ENCODE measurements around the gene CORIN. TPM values are rescaled to one million over a fixed set of nuclear protein-coding genes. Genes with fewer than 3 reads are reported as not detected.
A peak's percentile ranks its signal among the peaks of the same experiment; 100 is the strongest.
"Not testable (repeated sequence)": the region's sequence is repeated elsewhere in the genome, so short reads cannot be mapped to it uniquely, and the experiment has no call there.

The CORIN gene
- total and polyA plus RNA-seq, 5 donors from 2014 or later, result 0.64 TPM; not detected in 4

- H3K27ac Mint-ChIP-seq, result peak overlapping the region in 1 of 3 donors; percentile 40
- H3K9me3 Mint-ChIP-seq; H3K27ac ChIP-seq (ENCODE audit: insufficient read depth, low read length, poor library complexity, severe bottlenecking); H3K27me3 Mint-ChIP-seq; H3K4me1 Mint-ChIP-seq; H3K4me3 Mint-ChIP-seq; ATAC-seq (ENCODE audit: low read depth in 2 of 2); H3K36me3 Mint-ChIP-seq; H3K9me3 ChIP-seq (ENCODE audit: control insufficient read depth in 2 of 2, low read length in 2 of 2); H3K4me3 ChIP-seq (ENCODE audit: low read depth, low read length); H3K27me3 ChIP-seq (ENCODE audit: control insufficient read depth, insufficient read depth, low read length); H3K4me1 ChIP-seq (ENCODE audit: control insufficient read depth, insufficient read depth, low read length, poor library complexity, severe bottlenecking); H3K36me3 ChIP-seq (ENCODE audit: control insufficient read depth, insufficient read depth, low read length); DNase-seq: not testable (repeated sequence)
Observed at GRCh38 chr4:47706352-47706751, 131.5 kb downstream of the CORIN start.

- no peak overlapping the region for H3K4me3 ChIP-seq (ENCODE audit: low read depth, low read length)
- H3K27ac ChIP-seq (ENCODE audit: insufficient read depth, low read length, poor library complexity, severe bottlenecking), result no peak overlapping the region
- H3K9me3 ChIP-seq (ENCODE audit: control insufficient read depth in 2 of 2, low read length in 2 of 2), result no peaks in the 10 kb centered on the region
- Mint-ChIP-seq H3K4me3 (no peak overlapping the region), H3K27ac (peak overlapping the region in 1 of 3 donors; percentile 5), H3K36me3 (no peaks in the 10 kb centered on the region), H3K27me3 (peaks cover 8% of the 10 kb centered on the region), H3K9me3 (peaks cover 0 to 2% (median 0%) of the 10 kb centered on the region in 7 donors), H3K4me1 (peaks cover 0 to 6% (median 0%) of the 10 kb centered on the region in 4 donors)
- ATAC-seq (ENCODE audit: low read depth in 2 of 2) (no peak), DNase-seq (peak in 1 of 3 donors; percentile 31)
- H3K4me1 ChIP-seq (ENCODE audit: control insufficient read depth, insufficient read depth, low read length, poor library complexity, severe bottlenecking), result no peaks in the 10 kb centered on the region
- H3K36me3 ChIP-seq (ENCODE audit: control insufficient read depth, insufficient read depth, low read length), result no peaks in the 10 kb centered on the region
- peaks cover 9% of the 10 kb centered on the region for H3K27me3 ChIP-seq (ENCODE audit: control insufficient read depth, insufficient read depth, low read length)
Observed at GRCh38 chr4:47705326-47705981, 132.4 kb downstream of the CORIN start.

GRCh38 chr4:47704693-47705325 lies 133.1 kb downstream of the CORIN start:
- H3K36me3 Mint-ChIP-seq, result no peaks in the 10 kb centered on the region
- peaks cover 0 to 6% (median 0%) of the 10 kb centered on the region in 4 donors for H3K4me1 Mint-ChIP-seq
- H3K9me3 ChIP-seq (ENCODE audit: control insufficient read depth in 2 of 2, low read length in 2 of 2), result no peaks in the 10 kb centered on the region
- no peak overlapping the region for H3K4me3 ChIP-seq (ENCODE audit: low read depth, low read length)
- H3K9me3 Mint-ChIP-seq, result peaks cover 0 to 2% (median 0%) of the 10 kb centered on the region in 7 donors
- H3K27me3 ChIP-seq (ENCODE audit: control insufficient read depth, insufficient read depth, low read length), result peaks cover 9% of the 10 kb centered on the region
- no peak overlapping the region for H3K27ac ChIP-seq (ENCODE audit: insufficient read depth, low read length, poor library complexity, severe bottlenecking)
- no peak overlapping the region for H3K4me3 Mint-ChIP-seq
- H3K4me1 ChIP-seq (ENCODE audit: control insufficient read depth, insufficient read depth, low read length, poor library complexity, severe bottlenecking), result no peaks in the 10 kb centered on the region
- no peaks in the 10 kb centered on the region for H3K36me3 ChIP-seq (ENCODE audit: control insufficient read depth, insufficient read depth, low read length)
- ATAC-seq (ENCODE audit: low read depth in 2 of 2) (no peak), DNase-seq (peak in 1 of 3 donors; percentile 20)
- peak overlapping the region in 1 of 3 donors; percentile 5 for H3K27ac Mint-ChIP-seq
- H3K27me3 Mint-ChIP-seq, result peaks cover 8% of the 10 kb centered on the region

- Histone ChIP-seq H3K27ac (ENCODE audit: insufficient read depth, low read length, poor library complexity, severe bottlenecking) (no peak overlapping the region), H3K4me1 (ENCODE audit: control insufficient read depth, insufficient read depth, low read length, poor library complexity, severe bottlenecking) (no peaks in the 10 kb centered on the region), H3K4me3 (ENCODE audit: low read depth, low read length) (no peak overlapping the region), H3K27me3 (ENCODE audit: control insufficient read depth, insufficient read depth, low read length) (peaks cover 11% of the 10 kb centered on the region), H3K36me3 (ENCODE audit: control insufficient read depth, insufficient read depth, low read length) (no peaks in the 10 kb centered on the region), H3K9me3 (ENCODE audit: control insufficient read depth in 2 of 2, low read length in 2 of 2) (no peaks in the 10 kb centered on the region)
- peaks cover 0 to 6% (median 0%) of the 10 kb centered on the region in 4 donors for H3K4me1 Mint-ChIP-seq
- no peak for DNase-seq
- H3K27me3 Mint-ChIP-seq, result peaks cover 8% of the 10 kb centered on the region
- H3K4me3 Mint-ChIP-seq, result no peak overlapping the region
- H3K9me3 Mint-ChIP-seq, result peaks cover 0 to 2% (median 0%) of the 10 kb centered on the region in 7 donors
- ATAC-seq (ENCODE audit: low read depth in 2 of 2), result no peak
- no peak overlapping the region for H3K27ac Mint-ChIP-seq
- no peaks in the 10 kb centered on the region for H3K36me3 Mint-ChIP-seq
Observed at GRCh38 chr4:47703956-47704355, 133.9 kb downstream of the CORIN start.

- Mint-ChIP-seq H3K27ac (no peak overlapping the region), H3K27me3 (peaks cover 5% of the 10 kb centered on the region), H3K36me3 (no peaks in the 10 kb centered on the region), H3K4me1 (peaks cover 0 to 6% (median 0%) of the 10 kb centered on the region in 4 donors), H3K4me3 (no peak overlapping the region), H3K9me3 (peaks cover 0 to 2% (median 0%) of the 10 kb centered on the region in 7 donors)
- no peaks in the 10 kb centered on the region for H3K9me3 ChIP-seq (ENCODE audit: control insufficient read depth in 2 of 2, low read length in 2 of 2)
- H3K36me3 ChIP-seq (ENCODE audit: control insufficient read depth, insufficient read depth, low read length), result no peaks in the 10 kb centered on the region
- DNase-seq (no peak), ATAC-seq (ENCODE audit: low read depth in 2 of 2) (no peak)
- peaks cover 11% of the 10 kb centered on the region for H3K27me3 ChIP-seq (ENCODE audit: control insufficient read depth, insufficient read depth, low read length)
- no peak overlapping the region for H3K4me3 ChIP-seq (ENCODE audit: low read depth, low read length)
- H3K27ac ChIP-seq (ENCODE audit: insufficient read depth, low read length, poor library complexity, severe bottlenecking), result no peak overlapping the region
- H3K4me1 ChIP-seq (ENCODE audit: control insufficient read depth, insufficient read depth, low read length, poor library complexity, severe bottlenecking), result no peaks in the 10 kb centered on the region
Observed at GRCh38 chr4:47703008-47703407, 134.9 kb downstream of the CORIN start.

GRCh38 chr4:47701286-47701685 lies 136.6 kb downstream of the CORIN start:
- H3K4me3 ChIP-seq (ENCODE audit: low read depth, low read length), result no peak overlapping the region
- DNase-seq (no peak), ATAC-seq (ENCODE audit: low read depth in 2 of 2) (no peak)
- Mint-ChIP-seq H3K27me3 (peaks cover 4% of the 10 kb centered on the region), H3K4me1 (peaks cover 0 to 6% (median 0%) of the 10 kb centered on the region in 4 donors), H3K36me3 (no peaks in the 10 kb centered on the region), H3K4me3 (no peak overlapping the region), H3K9me3 (peaks cover 0 to 2% (median 0%) of the 10 kb centered on the region in 7 donors), H3K27ac (no peak overlapping the region)
- H3K9me3 ChIP-seq (ENCODE audit: control insufficient read depth in 2 of 2, low read length in 2 of 2), result no peaks in the 10 kb centered on the region
- peaks cover 11% of the 10 kb centered on the region for H3K27me3 ChIP-seq (ENCODE audit: control insufficient read depth, insufficient read depth, low read length)
- no peak overlapping the region for H3K27ac ChIP-seq (ENCODE audit: insufficient read depth, low read length, poor library complexity, severe bottlenecking)
- no peaks in the 10 kb centered on the region for H3K4me1 ChIP-seq (ENCODE audit: control insufficient read depth, insufficient read depth, low read length, poor library complexity, severe bottlenecking)
- H3K36me3 ChIP-seq (ENCODE audit: control insufficient read depth, insufficient read depth, low read length), result no peaks in the 10 kb centered on the region

- Histone ChIP-seq H3K4me3 (ENCODE audit: low read depth, low read length) (no peak overlapping the region), H3K4me1 (ENCODE audit: control insufficient read depth, insufficient read depth, low read length, poor library complexity, severe bottlenecking) (no peaks in the 10 kb centered on the region), H3K27ac (ENCODE audit: insufficient read depth, low read length, poor library complexity, severe bottlenecking) (no peak overlapping the region), H3K9me3 (ENCODE audit: control insufficient read depth in 2 of 2, low read length in 2 of 2) (no peaks in the 10 kb centered on the region), H3K36me3 (ENCODE audit: control insufficient read depth, insufficient read depth, low read length) (no peaks in the 10 kb centered on the region), H3K27me3 (ENCODE audit: control insufficient read depth, insufficient read depth, low read length) (peaks cover 10% of the 10 kb centered on the region)
- DNase-seq, result no peak
- peaks cover 1% of the 10 kb centered on the region for H3K27me3 Mint-ChIP-seq
- no peaks in the 10 kb centered on the region for H3K36me3 Mint-ChIP-seq
- no peaks in the 10 kb centered on the region for H3K4me1 Mint-ChIP-seq
- ATAC-seq (ENCODE audit: low read depth in 2 of 2), result no peak
- H3K9me3 Mint-ChIP-seq, result peaks cover 0 to 1% (median 0%) of the 10 kb centered on the region in 7 donors
- no peak overlapping the region for H3K27ac Mint-ChIP-seq
- H3K4me3 Mint-ChIP-seq, result no peak overlapping the region
Observed at GRCh38 chr4:47698837-47699236, 139.0 kb downstream of the CORIN start.

- Mint-ChIP-seq H3K4me3 (no peak overlapping the region), H3K9me3 (peaks cover 0 to 1% (median 0%) of the 10 kb centered on the region in 7 donors), H3K4me1 (no peaks in the 10 kb centered on the region), H3K36me3 (no peaks in the 10 kb centered on the region), H3K27me3 (no peaks in the 10 kb centered on the region), H3K27ac (no peak overlapping the region)
- ATAC-seq (ENCODE audit: low read depth in 2 of 2) (no peak), DNase-seq (no peak)
- H3K36me3 ChIP-seq (ENCODE audit: control insufficient read depth, insufficient read depth, low read length), result no peaks in the 10 kb centered on the region
- H3K4me1 ChIP-seq (ENCODE audit: control insufficient read depth, insufficient read depth, low read length, poor library complexity, severe bottlenecking), result no peaks in the 10 kb centered on the region
- no peaks in the 10 kb centered on the region for H3K9me3 ChIP-seq (ENCODE audit: control insufficient read depth in 2 of 2, low read length in 2 of 2)
- no peak overlapping the region for H3K4me3 ChIP-seq (ENCODE audit: low read depth, low read length)
- H3K27me3 ChIP-seq (ENCODE audit: control insufficient read depth, insufficient read depth, low read length), result peaks cover 11% of the 10 kb centered on the region
- no peak overlapping the region for H3K27ac ChIP-seq (ENCODE audit: insufficient read depth, low read length, poor library complexity, severe bottlenecking)
Observed at GRCh38 chr4:47696823-47697222, 141.0 kb downstream of the CORIN start.
